HepG2 (cell line): ENCODE data around the gene BFAR. TPM values are rescaled to one million over a fixed set of nuclear protein-coding genes. Genes with fewer than 3 reads are reported as not detected.

Experiments
- ADNP ChIP-seq: sonication (generic); formaldehyde crosslinking; IDR thresholded peaks from 2 replicates; pipeline ENCODE4 v1.4.0; 2020; ENCODE audit warnings: missing genetic modification reagents
- ARID2 ChIP-seq: sonication (generic); formaldehyde crosslinking; IDR thresholded peaks from 2 replicates; pipeline ENCODE4 v1.8.1; 2022; ENCODE audit warnings: mild to moderate bottlenecking, missing genetic modification reagents, borderline replicate concordance
- GATAD1 ChIP-seq: IDR thresholded peaks from 2 replicates; pipeline ENCODE4 v1.6.1; 2016; ENCODE audit warnings: missing genetic modification reagents, missing compliant biosample characterization
- HNF4A ChIP-seq: sonication (generic); formaldehyde crosslinking; IDR thresholded peaks from 2 replicates; pipeline ENCODE4 v1.4.0; 2020; ENCODE audit warnings: missing genetic modification reagents
- HNRNPL ChIP-seq: fragments of 200-400 bp; formaldehyde crosslinking; IDR thresholded peaks from 2 replicates; pipeline ENCODE4 v1.6.1; 2017; ENCODE audit warnings: mild to moderate bottlenecking, low read depth, low read length
- JARID2 ChIP-seq: sonication (generic); formaldehyde crosslinking; IDR thresholded peaks from 2 replicates; pipeline ENCODE4 v1.8.1; 2023; ENCODE audit warnings: missing genetic modification reagents, inconsistent platforms; ENCODE audit not compliant: insufficient replicate concordance
- ONECUT2 ChIP-seq: sonication (generic); formaldehyde crosslinking; IDR thresholded peaks from 2 replicates; pipeline ENCODE4 v1.4.0; 2020; ENCODE audit warnings: missing genetic modification reagents
- POLR2AphosphoS5 ChIP-seq: IDR thresholded peaks from 2 replicates; pipeline ENCODE4 v1.6.1; 2012; ENCODE audit warnings: low read depth, low read length
- RFXANK ChIP-seq: IDR thresholded peaks from 2 replicates; pipeline ENCODE4 v1.6.1; 2016
- SSRP1 ChIP-seq: IDR thresholded peaks from 2 replicates; pipeline ENCODE4 v1.6.1; 2016; ENCODE audit warnings: control low read depth
- TBX3 ChIP-seq: fragments of 450-650 bp; IDR thresholded peaks from 2 replicates; pipeline ENCODE4 v1.6.1; 2017; ENCODE audit warnings: antibody characterized with exemption, mild to moderate bottlenecking, inconsistent platforms, borderline replicate concordance
- YEATS2 ChIP-seq: sonication (generic); formaldehyde crosslinking; IDR thresholded peaks from 2 replicates; pipeline ENCODE4 v1.4.0; 2020; ENCODE audit warnings: missing genetic modification reagents, borderline replicate concordance
- ZEB1 ChIP-seq: IDR thresholded peaks from 2 replicates; pipeline ENCODE4 v1.6.1; 2012; ENCODE audit warnings: mild to moderate bottlenecking, low read depth, inconsistent platforms; ENCODE audit not compliant: insufficient replicate concordance
- ZNF296 ChIP-seq: sonication (generic); formaldehyde crosslinking; conservative IDR thresholded peaks from 2 replicates; pipeline ENCODE4 v1.5.0; 2020; ENCODE audit warnings: mild to moderate bottlenecking, missing genetic modification reagents
- ZNF383 ChIP-seq: sonication (generic); formaldehyde crosslinking; IDR thresholded peaks from 2 replicates; pipeline ENCODE4 v1.4.0; 2020; ENCODE audit warnings: missing genetic modification reagents, mild to moderate bottlenecking, borderline replicate concordance
- ZNF446 ChIP-seq: sonication (generic); formaldehyde crosslinking; IDR thresholded peaks from 2 replicates; pipeline ENCODE4 v1.5.0; 2020; ENCODE audit warnings: mild to moderate bottlenecking, missing genetic modification reagents
- ZNF557 ChIP-seq: sonication (generic); formaldehyde crosslinking; IDR thresholded peaks from 2 replicates; pipeline ENCODE4 v1.4.0; 2020; ENCODE audit warnings: missing genetic modification reagents
- ZNF891 ChIP-seq: sonication (generic); formaldehyde crosslinking; IDR thresholded peaks from 2 replicates; pipeline ENCODE4 v1.5.0; 2020; ENCODE audit warnings: mild to moderate bottlenecking, missing genetic modification reagents
- polyA plus RNA-seq, 8 experiments: library from polyadenylated mRNA; depleted of rRNA in 3 of 8; stranded (reverse) in 7 of 8; unstranded in 1 of 8; fragments of >200 nt; fragmentation: Illumina TruSeq in 4 of 8; extraction: Trizol in 4 of 8; gene quantifications; 2 replicates each; pipeline versions ENCODE4 v1.2.1 to v1.2.3, GENCODE V29; 2011 to 2016; ENCODE audit warnings: low read depth in 4 of 8, missing spikeins in 1 of 8, mixed read lengths in 1 of 8; ENCODE audit not compliant: insufficient read depth in 1 of 8
- total RNA-seq, 5 experiments: library from RNA; depleted of rRNA; stranded (reverse); fragments of >200 nt; fragmentation: Illumina TruSeq; extraction: Trizol; gene quantifications; 2 replicates each; pipeline ENCODE4 v1.2.3, GENCODE V29; 2016; ENCODE audit warnings: low read depth in 1 of 5
- TF ChIP-seq, protein P1 (sequence below): sonication (generic); formaldehyde crosslinking; IDR thresholded peaks from 2 replicates; pipeline ENCODE4 v1.4.0; 2020; ENCODE audit warnings: mild to moderate bottlenecking, missing genetic modification reagents
- TF ChIP-seq, protein P2 (sequence below): sonication (generic); formaldehyde crosslinking; IDR thresholded peaks from 2 replicates; pipeline ENCODE4 v1.5.1; 2020; ENCODE audit warnings: missing genetic modification reagents, mild to moderate bottlenecking, borderline replicate concordance
- TF ChIP-seq, protein P3 (sequence below): sonication (generic); formaldehyde crosslinking; IDR thresholded peaks from 2 replicates; pipeline ENCODE4 v1.5.0; 2020; ENCODE audit warnings: mild to moderate bottlenecking, missing genetic modification reagents
- TF ChIP-seq, protein P4 (sequence below): sonication (generic); formaldehyde crosslinking; IDR thresholded peaks from 2 replicates; pipeline ENCODE4 v1.4.0; 2020; ENCODE audit warnings: missing genetic modification reagents

The BFAR gene
- total and polyA plus RNA-seq, 2 of the 13 experiments (the other 11 are each of a cell fraction or from before 2014, with no cell fraction given), result 96.9 to 120 TPM

DNA sequence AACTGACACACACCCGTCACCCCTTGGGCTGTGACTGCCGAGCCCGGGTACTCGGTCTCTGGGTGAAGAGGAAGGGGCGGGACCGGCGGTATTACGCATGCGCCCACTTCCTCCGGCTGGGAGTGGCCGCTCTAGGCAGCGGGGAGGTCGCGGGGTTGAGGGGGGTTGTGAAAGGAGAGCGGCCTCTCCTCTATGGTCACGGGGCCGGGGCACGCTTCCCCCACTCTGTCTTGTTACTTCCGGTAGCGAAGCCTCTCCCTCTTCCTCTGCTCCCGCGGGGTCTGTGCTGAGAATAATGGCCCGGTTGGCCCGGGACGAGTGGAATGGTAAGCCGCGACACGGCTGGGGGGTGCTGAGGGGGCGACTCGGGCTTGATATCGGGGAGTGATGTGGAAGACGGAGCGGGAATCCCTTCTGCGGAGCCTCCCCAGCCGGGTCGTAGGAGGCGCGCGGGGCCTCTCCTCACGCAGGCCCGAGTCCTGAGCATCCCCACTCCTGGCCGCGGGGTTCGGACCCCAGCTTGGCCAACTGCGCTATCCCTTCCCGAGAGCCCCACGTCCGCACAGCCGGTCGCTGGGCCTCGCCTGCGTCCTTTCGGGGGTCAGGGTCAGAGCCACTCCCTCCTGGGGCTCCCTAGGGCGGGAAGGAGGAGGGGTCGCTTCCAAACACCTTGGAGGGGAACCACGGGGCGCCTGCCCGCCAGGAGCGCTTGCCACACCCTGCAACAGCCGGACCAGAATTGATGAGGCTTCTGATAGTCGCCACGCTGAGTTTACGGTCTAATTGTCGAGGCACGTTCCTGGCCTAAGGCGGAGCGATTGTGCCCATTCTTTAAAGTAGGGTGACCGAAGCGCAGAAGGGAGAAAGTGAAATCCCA lies at the start of gene BFAR (continued):
- TF ChIP-seq ZNF446 (no peak; the same call in 1 of the 2 replicates), ONECUT2 (CRISPR knock-in tag) (no peak; the same call in 1 of the 2 replicates), HNF4A (CRISPR knock-in tag) (no peak; the same call in 1 of the 2 replicates), HNRNPL (0 out of 2 replicates have a peak, but pooled peaks have one; percentile 44), ZNF557 (no peak), ADNP (CRISPR knock-in tag) (no peak), SSRP1 (CRISPR knock-in tag) (peak; percentile 59; the same call in 1 of the 2 replicates), JARID2 (CRISPR knock-in tag) (peak; percentile 99), ZNF383 (CRISPR knock-in tag) (no peak), GATAD1 (CRISPR knock-in tag) (peak; percentile 96), ZNF891 (CRISPR knock-in tag) (peak; percentile 94), ZEB1 (peak; percentile 89), RFXANK (0 out of 2 replicates have a peak, but pooled peaks have one; percentile 61), POLR2AphosphoS5 (peak; percentile 100), ARID2 (CRISPR knock-in tag) (peak; percentile 90; the same call in 1 of the 2 replicates), YEATS2 (CRISPR knock-in tag) (peak; percentile 98), TBX3 (no peak), ZNF296 (no peak)
- TF ChIP-seq, protein P1, sequence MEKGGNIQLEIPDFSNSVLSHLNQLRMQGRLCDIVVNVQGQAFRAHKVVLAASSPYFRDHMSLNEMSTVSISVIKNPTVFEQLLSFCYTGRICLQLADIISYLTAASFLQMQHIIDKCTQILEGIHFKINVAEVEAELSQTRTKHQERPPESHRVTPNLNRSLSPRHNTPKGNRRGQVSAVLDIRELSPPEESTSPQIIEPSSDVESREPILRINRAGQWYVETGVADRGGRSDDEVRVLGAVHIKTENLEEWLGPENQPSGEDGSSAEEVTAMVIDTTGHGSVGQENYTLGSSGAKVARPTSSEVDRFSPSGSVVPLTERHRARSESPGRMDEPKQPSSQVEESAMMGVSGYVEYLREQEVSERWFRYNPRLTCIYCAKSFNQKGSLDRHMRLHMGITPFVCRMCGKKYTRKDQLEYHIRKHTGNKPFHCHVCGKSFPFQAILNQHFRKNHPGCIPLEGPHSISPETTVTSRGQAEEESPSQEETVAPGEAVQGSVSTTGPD (CRISPR knock-in tag), result no peak
- TF ChIP-seq, protein P2, sequence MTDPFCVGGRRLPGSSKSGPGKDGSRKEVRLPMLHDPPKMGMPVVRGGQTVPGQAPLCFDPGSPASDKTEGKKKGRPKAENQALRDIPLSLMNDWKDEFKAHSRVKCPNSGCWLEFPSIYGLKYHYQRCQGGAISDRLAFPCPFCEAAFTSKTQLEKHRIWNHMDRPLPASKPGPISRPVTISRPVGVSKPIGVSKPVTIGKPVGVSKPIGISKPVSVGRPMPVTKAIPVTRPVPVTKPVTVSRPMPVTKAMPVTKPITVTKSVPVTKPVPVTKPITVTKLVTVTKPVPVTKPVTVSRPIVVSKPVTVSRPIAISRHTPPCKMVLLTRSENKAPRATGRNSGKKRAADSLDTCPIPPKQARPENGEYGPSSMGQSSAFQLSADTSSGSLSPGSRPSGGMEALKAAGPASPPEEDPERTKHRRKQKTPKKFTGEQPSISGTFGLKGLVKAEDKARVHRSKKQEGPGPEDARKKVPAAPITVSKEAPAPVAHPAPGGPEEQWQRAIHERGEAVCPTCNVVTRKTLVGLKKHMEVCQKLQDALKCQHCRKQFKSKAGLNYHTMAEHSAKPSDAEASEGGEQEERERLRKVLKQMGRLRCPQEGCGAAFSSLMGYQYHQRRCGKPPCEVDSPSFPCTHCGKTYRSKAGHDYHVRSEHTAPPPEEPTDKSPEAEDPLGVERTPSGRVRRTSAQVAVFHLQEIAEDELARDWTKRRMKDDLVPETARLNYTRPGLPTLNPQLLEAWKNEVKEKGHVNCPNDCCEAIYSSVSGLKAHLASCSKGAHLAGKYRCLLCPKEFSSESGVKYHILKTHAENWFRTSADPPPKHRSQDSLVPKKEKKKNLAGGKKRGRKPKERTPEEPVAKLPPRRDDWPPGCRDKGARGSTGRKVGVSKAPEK, result no peak
- TF ChIP-seq, protein P3, sequence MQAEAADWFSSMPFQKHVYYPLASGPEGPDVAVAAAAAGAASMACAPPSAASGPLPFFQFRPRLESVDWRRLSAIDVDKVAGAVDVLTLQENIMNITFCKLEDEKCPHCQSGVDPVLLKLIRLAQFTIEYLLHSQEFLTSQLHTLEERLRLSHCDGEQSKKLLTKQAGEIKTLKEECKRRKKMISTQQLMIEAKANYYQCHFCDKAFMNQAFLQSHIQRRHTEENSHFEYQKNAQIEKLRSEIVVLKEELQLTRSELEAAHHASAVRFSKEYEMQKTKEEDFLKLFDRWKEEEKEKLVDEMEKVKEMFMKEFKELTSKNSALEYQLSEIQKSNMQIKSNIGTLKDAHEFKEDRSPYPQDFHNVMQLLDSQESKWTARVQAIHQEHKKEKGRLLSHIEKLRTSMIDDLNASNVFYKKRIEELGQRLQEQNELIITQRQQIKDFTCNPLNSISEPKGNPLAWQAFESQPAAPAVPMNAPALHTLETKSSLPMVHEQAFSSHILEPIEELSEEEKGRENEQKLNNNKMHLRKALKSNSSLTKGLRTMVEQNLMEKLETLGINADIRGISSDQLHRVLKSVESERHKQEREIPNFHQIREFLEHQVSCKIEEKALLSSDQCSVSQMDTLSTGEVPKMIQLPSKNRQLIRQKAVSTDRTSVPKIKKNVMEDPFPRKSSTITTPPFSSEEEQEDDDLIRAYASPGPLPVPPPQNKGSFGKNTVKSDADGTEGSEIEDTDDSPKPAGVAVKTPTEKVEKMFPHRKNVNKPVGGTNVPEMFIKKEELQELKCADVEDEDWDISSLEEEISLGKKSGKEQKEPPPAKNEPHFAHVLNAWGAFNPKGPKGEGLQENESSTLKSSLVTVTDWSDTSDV (CRISPR knock-in tag), result peak; percentile 52
- TF ChIP-seq, protein P4, sequence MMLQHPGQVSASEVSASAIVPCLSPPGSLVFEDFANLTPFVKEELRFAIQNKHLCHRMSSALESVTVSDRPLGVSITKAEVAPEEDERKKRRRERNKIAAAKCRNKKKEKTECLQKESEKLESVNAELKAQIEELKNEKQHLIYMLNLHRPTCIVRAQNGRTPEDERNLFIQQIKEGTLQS (CRISPR knock-in tag), result peak; percentile 68; the same call in 1 of the 2 replicates
